ENCODE results near the gene KCNJ6. TPM values are rescaled to one million over a fixed set of nuclear protein-coding genes. Genes with fewer than 3 reads are reported as not detected.

The KCNJ6 gene
- total RNA-seq, 1 experiment from 2014 or later, result not detected

DNA sequence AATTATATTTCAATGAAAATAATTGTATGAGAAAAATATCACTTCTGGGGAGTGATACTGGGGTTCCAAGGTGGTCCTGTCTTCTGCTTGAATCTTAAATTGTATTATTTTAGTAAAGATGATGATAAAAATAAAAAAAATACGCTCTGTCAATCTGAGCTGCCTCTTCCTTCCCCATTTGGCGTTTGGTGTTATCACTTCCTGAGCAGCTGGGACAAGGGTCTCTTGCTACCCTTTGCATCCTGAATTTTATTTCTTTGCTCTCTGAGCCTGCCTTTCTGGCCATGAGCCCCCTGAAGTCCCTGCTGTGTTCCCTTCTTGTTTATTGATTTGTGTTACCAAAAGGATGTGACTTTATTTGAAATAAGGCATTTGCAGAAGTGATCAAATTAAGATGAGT lies 111.0 kb downstream of the KCNJ6 start:
- RAD21 ChIA-PET (ENCODE audit: low non-redundant PET in 1 of 2, low total read pairs in 2 of 2, uncharacterized antibody in 2 of 2, unreplicated experiment in 2 of 2), result no interaction called here
- no peak for ATAC-seq
- no peak overlapping the region for H2AFZ ChIP-seq (ENCODE audit: low read depth, low read length, poor library complexity, severe bottlenecking)

DNA sequence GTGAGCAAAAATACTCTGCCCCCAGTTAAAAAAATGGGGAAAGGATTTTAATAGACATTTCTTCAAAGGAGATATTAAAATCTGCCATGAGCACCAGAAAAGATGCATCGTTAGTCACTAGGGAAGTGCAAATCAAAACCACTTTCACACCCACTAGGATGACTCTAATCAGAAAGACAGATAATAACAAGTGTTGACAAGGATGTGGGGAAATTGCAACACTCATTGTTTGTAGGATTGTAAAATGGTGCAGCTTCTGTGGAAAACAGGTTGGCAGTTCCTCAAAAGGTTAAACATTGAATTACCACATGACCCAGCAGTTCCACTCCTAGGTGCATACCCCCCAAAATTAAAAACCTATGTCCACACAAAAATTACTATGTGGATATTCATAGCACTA lies 112.3 kb downstream of the KCNJ6 start:
- no peaks in the 10 kb centered on the region for H3K9me3 ChIP-seq (ENCODE audit: control insufficient read depth in 1 of 2, insufficient read depth in 1 of 2, low read depth in 1 of 2, low read length in 2 of 2)
- TF ChIP-seq JUND (IDR thresholded peaks at IDR 0.05) (no peak), ZNF274 (IDR thresholded peaks at IDR 0.05; ENCODE audit: low read depth, low read length) (no peak), SP1 (IDR thresholded peaks at IDR 0.05; ENCODE audit: low read depth) (no peak), TCF7L2 (IDR thresholded peaks at IDR 0.05; ENCODE audit: borderline replicate concordance, extremely low read depth, insufficient read depth, insufficient read length) (no peak), ZFX (IDR thresholded peaks at IDR 0.05) (no peak)
- TF ChIP-seq, protein P1, sequence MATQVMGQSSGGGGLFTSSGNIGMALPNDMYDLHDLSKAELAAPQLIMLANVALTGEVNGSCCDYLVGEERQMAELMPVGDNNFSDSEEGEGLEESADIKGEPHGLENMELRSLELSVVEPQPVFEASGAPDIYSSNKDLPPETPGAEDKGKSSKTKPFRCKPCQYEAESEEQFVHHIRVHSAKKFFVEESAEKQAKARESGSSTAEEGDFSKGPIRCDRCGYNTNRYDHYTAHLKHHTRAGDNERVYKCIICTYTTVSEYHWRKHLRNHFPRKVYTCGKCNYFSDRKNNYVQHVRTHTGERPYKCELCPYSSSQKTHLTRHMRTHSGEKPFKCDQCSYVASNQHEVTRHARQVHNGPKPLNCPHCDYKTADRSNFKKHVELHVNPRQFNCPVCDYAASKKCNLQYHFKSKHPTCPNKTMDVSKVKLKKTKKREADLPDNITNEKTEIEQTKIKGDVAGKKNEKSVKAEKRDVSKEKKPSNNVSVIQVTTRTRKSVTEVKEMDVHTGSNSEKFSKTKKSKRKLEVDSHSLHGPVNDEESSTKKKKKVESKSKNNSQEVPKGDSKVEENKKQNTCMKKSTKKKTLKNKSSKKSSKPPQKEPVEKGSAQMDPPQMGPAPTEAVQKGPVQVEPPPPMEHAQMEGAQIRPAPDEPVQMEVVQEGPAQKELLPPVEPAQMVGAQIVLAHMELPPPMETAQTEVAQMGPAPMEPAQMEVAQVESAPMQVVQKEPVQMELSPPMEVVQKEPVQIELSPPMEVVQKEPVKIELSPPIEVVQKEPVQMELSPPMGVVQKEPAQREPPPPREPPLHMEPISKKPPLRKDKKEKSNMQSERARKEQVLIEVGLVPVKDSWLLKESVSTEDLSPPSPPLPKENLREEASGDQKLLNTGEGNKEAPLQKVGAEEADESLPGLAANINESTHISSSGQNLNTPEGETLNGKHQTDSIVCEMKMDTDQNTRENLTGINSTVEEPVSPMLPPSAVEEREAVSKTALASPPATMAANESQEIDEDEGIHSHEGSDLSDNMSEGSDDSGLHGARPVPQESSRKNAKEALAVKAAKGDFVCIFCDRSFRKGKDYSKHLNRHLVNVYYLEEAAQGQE (IDR thresholded peaks at IDR 0.05; ENCODE audit: low read depth), result no peak
- intact Hi-C loops (cut with micrococcal nuclease), result no loop called here
- no TSS peak for BruUV-seq (replicated peaks)
- ChIA-PET CTCF (no interaction called here), POLR2A (no interaction called here), RAD21 (ENCODE audit: low non-redundant PET in 1 of 2, low total read pairs in 2 of 2, uncharacterized antibody in 2 of 2, unreplicated experiment in 2 of 2) (no interaction called here)
- H2AFZ ChIP-seq (ENCODE audit: low read depth, low read length, poor library complexity, severe bottlenecking), result no peak overlapping the region
- DNase-seq (ENCODE audit: low read depth, low spot score) (no peak), ATAC-seq (no peak)
- no peak overlapping the region for H3K4me3 ChIP-seq (replicated peaks in 1 of 2; ENCODE audit: low read depth in 1 of 2, low read length in 2 of 2)
- no peaks in the 10 kb centered on the region for H3K36me3 ChIP-seq (ENCODE audit: control insufficient read depth in 1 of 2, insufficient read depth in 2 of 2, low read length in 2 of 2)
- no peak overlapping the region for H3K9ac ChIP-seq (ENCODE audit: low read length)
- no peak overlapping the region for H3K27ac ChIP-seq (ENCODE audit: low read depth, low read length)
- H3K4me2 ChIP-seq (ENCODE audit: low read length), result no peak overlapping the region
- no peaks in the 10 kb centered on the region for H3K4me1 ChIP-seq (ENCODE audit: control insufficient read depth in 1 of 2, insufficient read depth in 2 of 2, low read length in 2 of 2)
- H3K9me2 ChIP-seq (ENCODE audit: insufficient read depth), result no peaks in the 10 kb centered on the region
- no peaks in the 10 kb centered on the region for H3K79me2 ChIP-seq (ENCODE audit: insufficient read depth, low read length)
- no peaks in the 10 kb centered on the region for H4K20me1 ChIP-seq (ENCODE audit: insufficient read depth)
- peaks cover 8% of the 10 kb centered on the region for H3K27me3 ChIP-seq (ENCODE audit: insufficient read depth, low read length)

More for the DNA sequence above, 111.0 kb downstream of the KCNJ6 start:
- no peak overlapping the region for H3K27ac ChIP-seq (ENCODE audit: low read depth, low read length)
- no peak overlapping the region for H3K9ac ChIP-seq (ENCODE audit: low read length)
- H3K9me3 ChIP-seq (ENCODE audit: control insufficient read depth in 1 of 2, insufficient read depth in 1 of 2, low read depth in 1 of 2, low read length in 2 of 2), result no peaks in the 10 kb centered on the region
- intact Hi-C loops (cut with micrococcal nuclease), result no loop called here
- peaks cover 4% of the 10 kb centered on the region for H3K27me3 ChIP-seq (ENCODE audit: insufficient read depth, low read length)
- CTCF ChIA-PET, result no interaction called here
- no peaks in the 10 kb centered on the region for H3K79me2 ChIP-seq (ENCODE audit: insufficient read depth, low read length)
- H3K4me2 ChIP-seq (ENCODE audit: low read length), result no peak overlapping the region
- H4K20me1 ChIP-seq (ENCODE audit: insufficient read depth), result no peaks in the 10 kb centered on the region
- no peak for DNase-seq (ENCODE audit: low read depth, low spot score)
- POLR2A ChIA-PET, result no interaction called here
- no peaks in the 10 kb centered on the region for H3K36me3 ChIP-seq (ENCODE audit: control insufficient read depth in 1 of 2, insufficient read depth in 2 of 2, low read length in 2 of 2)
- H3K9me2 ChIP-seq (ENCODE audit: insufficient read depth), result no peaks in the 10 kb centered on the region
- no peak overlapping the region for H3K4me3 ChIP-seq (replicated peaks in 1 of 2; ENCODE audit: low read depth in 1 of 2, low read length in 2 of 2)
- no peaks in the 10 kb centered on the region for H3K4me1 ChIP-seq (ENCODE audit: control insufficient read depth in 1 of 2, insufficient read depth in 2 of 2, low read length in 2 of 2)
- no TSS peak for BruUV-seq (replicated peaks)
- TF ChIP-seq CBX3 (IDR thresholded peaks at IDR 0.05; ENCODE audit: low read depth), result no peak
- no peak for TF ChIP-seq EGR1 (IDR thresholded peaks at IDR 0.05; ENCODE audit: low read depth)
- TF ChIP-seq JUND (IDR thresholded peaks at IDR 0.05), result no peak
- no peak for TF ChIP-seq CEBPB (IDR thresholded peaks at IDR 0.05; ENCODE audit: low read depth)
- no peak for TF ChIP-seq EZH2phosphoT487 (IDR thresholded peaks at IDR 0.05; ENCODE audit: borderline replicate concordance)
- TF ChIP-seq SRF (IDR thresholded peaks at IDR 0.05; ENCODE audit: low read depth), result no peak
- TF ChIP-seq, protein P2, sequence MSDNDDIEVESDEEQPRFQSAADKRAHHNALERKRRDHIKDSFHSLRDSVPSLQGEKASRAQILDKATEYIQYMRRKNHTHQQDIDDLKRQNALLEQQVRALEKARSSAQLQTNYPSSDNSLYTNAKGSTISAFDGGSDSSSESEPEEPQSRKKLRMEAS (IDR thresholded peaks at IDR 0.05), result no peak
- no peak for TF ChIP-seq POLR2A (IDR thresholded peaks at IDR 0.05; ENCODE audit: borderline replicate concordance, extremely low read depth, insufficient read depth, insufficient read length)
- TF ChIP-seq RAD21 (IDR thresholded peaks at IDR 0.05; ENCODE audit: low read depth), result no peak
- TF ChIP-seq ELF1 (IDR thresholded peaks at IDR 0.05; ENCODE audit: borderline replicate concordance, low read depth), result no peak
- no peak for TF ChIP-seq EZH2 (IDR thresholded peaks at IDR 0.05)
- no peak for TF ChIP-seq TCF7L2 (IDR thresholded peaks at IDR 0.05; ENCODE audit: borderline replicate concordance, extremely low read depth, insufficient read depth, insufficient read length)

All from HCT116 (cell line).